GM21786 (cell line): ENCODE measurements around the gene METTL18.

Experiments used
- ATAC-seq: cut with Tn5 transposase; IDR thresholded peaks from one replicate; pipeline ENCODE4 v1.9.1; 2021; ENCODE audit not compliant: unreplicated experiment

Gene METTL18

DNA sequence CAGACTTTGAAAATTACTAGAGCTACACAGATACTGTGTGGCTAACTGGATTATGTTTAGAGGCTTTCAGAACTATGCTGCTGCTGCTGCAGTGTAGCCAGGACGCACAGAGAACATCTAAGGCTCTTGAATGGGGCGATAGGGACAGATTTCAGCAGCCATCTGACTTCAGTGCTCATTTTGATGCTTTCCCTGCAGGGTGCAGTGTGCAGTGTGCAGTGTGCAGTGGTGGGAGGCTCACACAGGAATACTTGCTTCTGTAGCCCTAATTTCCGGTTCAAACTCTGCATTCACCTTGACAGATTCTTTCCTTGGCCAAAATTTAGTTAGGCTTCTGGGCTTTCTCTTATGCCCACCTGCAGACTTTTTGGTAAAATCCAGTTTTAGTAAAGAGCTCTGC lies 7.7 kb downstream of the METTL18 start:
- no peak for ATAC-seq

DNA sequence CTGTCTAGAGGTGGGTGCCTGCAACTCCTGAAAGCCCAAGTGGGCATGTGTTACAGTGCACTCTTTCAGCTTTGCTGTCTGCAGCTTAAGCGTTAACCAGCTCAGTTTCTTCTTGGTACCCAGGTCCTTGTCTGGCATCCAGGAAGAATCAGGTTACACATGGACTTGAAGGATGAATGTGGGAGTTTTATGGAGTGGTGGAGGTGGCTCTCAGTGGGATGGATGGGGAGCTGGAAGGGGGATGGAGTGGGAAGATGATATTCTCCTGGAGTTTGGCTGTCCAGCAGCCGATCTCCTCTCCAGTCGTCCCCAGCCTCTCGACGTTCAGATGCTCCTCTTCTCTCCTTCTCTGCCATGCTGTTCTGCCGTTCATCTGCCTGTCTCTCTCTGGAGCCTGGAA lies 9.4 kb downstream of the METTL18 start:
- no peak for ATAC-seq

GRCh38 chr1:169784102-169784501 lies 10.6 kb downstream of the METTL18 start:
- no peak for ATAC-seq

DNA sequence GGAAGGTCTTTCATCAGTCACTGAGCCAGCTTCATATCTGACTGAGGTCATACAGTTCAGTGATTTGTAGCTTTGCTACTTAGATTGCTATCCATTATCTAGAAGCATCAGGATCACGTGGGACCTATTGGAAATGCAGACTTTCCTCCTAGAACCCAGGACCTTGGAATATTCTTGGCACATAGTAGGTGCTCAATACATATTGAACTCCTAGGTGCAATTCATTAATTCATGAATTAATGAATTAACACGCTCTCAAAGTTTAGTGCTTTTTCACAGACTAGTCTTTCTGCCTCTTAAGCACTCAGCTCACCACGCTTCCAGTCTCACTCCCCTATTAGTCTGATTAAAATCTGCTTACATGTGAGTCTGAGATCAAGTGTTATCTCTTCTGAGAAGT lies 12.1 kb downstream of the METTL18 start:
- ATAC-seq = no peak

DNA sequence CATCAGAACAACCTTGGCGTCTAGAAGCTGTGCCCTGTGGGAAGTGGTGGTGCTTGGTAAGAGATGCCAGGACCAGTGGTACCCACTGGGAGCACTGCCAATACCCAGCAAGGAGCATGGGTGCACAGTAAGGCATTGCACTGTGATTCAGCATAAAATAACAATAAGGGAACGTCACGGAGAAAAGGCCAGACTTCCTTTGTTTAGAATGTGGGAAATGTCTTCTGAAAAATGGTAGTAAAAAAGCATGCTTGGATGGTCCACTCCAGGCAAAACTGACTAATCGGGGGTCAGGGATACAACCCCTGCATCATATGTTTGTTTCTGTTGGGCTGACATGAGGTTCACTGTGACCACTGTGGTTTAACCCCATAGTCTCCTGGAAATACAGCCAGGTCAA lies 14.7 kb downstream of the METTL18 start:
- ATAC-seq = no peak

- no peak for ATAC-seq
Measured at GRCh38 chr1:169779150-169779549, 15.6 kb downstream of the METTL18 start.

DNA sequence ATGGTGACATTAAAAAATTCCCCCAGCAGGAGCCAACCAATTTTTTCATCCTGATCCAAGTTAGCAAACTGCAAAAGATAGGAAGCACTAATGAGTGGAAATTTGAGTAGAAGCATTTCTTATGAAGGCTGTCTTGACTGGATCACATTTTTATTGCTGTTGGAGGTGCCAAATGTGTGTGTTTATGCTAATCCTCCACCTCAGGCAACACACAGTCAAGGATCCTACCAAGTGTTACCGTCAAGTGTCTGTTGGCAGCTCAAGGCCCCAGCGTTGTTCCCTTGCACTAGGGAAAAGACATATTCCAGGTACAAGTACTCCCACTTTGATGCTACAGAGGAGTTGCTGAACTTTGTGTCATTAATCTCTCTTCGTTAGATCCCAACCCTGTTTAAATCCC lies 18.3 kb downstream of the METTL18 start:
- ATAC-seq = no peak

DNA sequence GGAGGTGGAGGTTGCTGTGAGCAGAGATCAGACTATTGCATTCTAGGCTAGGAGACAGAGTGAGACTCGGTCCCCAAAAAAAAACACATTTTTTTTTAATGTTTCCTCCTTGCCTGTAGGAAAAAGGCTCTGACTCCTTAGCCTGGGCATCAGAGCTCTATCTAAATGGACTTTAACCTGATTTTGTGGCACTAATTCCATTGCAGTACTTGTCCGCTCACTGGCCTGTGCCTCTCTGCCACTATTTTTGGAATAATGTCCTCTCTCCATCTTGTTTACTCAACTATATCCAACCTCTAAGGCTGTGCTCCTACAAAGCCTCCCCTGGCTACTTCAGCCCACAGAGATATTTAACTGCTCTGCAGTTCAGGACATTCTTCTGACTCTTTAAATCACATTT lies 26.5 kb downstream of the METTL18 start:
- ATAC-seq = no peak

DNA sequence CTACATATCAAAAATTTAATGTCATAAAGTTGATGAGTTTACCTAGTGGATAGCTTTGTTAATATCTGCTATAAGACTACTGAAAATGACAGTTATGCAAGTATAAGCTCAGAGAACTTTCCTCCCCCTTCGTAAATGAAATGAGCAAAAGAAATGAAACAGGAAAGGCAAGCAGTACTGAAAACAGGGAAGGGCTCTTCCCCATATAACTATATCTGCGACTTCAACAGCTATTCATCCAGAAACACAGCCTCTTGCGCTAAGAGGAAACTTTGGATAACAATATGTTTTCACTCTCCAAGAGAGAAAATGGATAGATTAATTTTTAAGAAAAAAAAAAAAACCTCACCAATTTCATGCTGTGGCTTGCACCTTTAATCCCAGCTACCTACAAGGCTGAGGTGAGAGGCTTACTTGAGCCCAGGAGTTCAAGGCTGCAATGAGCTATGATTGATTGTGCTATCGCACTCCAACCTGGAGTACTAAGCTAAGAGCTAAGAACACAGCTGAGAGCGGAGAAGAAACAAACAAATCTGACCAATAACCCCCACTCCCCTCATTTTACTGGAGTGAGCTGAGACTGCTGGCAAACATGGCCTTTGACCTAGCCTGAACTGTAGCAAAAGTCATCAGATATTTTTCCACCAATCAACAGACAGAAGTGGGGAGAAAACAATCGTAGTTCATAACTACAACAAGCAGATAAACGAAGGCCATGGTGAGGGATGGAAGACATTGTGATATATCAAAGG lies 29.0 kb downstream of the METTL18 start:
- no peak for ATAC-seq

GRCh38 chr1:169764919-169765318 lies 29.8 kb downstream of the METTL18 start:
- ATAC-seq = no peak

- ATAC-seq = no peak
Measured at GRCh38 chr1:169762699-169763098, 32.0 kb downstream of the METTL18 start.

- no peak for ATAC-seq
Measured at GRCh38 chr1:169759038-169759437, 35.7 kb downstream of the METTL18 start.

DNA sequence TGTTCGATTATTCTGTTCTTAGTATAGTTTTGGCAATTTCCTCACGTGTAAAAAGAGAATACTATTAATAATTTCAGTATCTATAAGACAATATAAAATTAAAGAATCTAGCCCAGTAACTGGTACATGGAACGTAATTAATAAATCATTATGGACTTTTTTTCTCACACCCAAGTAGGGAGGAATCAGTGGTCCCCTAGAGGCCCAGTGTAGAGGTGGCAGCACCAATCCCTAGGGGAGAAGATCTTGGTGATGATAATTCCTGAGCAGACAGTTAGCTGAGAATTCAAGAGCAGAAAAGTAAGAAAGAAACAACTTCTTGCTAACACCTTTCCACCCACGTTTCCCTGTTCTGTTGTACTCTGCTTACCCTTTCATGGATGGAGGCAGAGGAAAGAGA lies 41.2 kb downstream of the METTL18 start:
- ATAC-seq = no peak

GRCh38 chr1:169750041-169750440 lies 44.7 kb downstream of the METTL18 start:
- no peak for ATAC-seq

DNA sequence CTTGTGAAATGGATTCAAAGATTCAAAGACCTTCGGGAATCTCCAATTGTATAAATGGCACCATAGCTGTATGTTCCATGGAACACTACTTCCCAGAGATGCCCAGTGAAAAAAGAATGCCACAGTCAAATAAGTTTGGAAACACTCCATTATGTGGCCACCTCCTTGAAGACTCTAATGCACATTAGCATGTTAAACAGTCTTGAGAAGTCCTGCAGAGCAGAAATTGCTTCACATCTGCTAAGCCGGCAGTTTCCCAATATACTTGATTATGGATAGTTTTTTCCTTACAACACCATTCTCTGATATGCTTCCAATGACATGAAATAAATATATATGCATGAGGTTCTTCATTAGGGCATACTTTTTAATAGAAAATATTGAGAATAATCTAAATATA lies 48.2 kb downstream of the METTL18 start:
- ATAC-seq = no peak

DNA sequence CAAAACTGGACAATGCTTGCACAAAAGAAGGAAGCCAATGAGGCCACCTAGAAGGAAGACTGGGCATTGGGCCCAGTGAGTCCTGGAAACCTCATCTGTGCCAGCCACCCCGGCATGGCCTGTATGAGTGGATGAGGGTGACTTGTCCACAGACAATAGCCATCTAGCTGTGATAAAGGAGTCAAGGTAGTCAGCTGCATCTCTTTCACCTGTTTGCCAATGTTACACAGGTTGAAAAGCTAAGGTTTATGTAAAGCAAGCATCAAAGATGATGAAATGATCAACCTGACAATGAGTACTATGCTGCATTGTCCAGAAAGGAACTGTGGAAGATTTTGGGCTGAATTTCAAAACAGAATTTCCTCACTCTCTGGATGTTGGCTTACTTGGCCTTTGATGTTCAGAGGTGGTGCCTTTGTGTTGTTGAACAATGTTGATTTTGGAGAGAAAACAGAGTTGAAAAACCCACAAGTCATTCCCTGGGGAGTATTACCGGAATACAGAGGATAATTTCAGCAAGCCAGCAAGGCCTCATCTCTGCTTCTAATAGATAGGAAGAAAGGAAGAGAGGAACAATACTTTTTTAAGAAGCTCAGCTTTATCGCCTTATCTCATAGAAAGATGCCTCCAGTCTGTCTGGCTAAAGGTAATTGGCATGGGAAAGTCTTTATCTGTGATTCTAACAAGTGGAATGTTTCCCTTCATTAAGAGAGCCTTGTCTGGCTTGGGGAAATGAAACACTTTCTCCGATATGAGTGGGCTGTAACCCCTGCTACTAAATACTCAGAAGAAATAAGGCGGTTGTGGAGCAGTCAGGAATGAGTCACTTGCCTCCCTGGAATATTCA lies 49.5 kb downstream of the METTL18 start:
- no peak for ATAC-seq
